ENCODE results near the gene EXOSC7. TPM values are rescaled to one million over a fixed set of nuclear protein-coding genes. Genes with fewer than 3 reads are reported as not detected.

The EXOSC7 gene
- total and polyA plus RNA-seq, 9 of the 15 experiments (the other 6 are each of a cell fraction or from before 2014, with no cell fraction given), result 88.5 to 237 (median 112) TPM

DNA sequence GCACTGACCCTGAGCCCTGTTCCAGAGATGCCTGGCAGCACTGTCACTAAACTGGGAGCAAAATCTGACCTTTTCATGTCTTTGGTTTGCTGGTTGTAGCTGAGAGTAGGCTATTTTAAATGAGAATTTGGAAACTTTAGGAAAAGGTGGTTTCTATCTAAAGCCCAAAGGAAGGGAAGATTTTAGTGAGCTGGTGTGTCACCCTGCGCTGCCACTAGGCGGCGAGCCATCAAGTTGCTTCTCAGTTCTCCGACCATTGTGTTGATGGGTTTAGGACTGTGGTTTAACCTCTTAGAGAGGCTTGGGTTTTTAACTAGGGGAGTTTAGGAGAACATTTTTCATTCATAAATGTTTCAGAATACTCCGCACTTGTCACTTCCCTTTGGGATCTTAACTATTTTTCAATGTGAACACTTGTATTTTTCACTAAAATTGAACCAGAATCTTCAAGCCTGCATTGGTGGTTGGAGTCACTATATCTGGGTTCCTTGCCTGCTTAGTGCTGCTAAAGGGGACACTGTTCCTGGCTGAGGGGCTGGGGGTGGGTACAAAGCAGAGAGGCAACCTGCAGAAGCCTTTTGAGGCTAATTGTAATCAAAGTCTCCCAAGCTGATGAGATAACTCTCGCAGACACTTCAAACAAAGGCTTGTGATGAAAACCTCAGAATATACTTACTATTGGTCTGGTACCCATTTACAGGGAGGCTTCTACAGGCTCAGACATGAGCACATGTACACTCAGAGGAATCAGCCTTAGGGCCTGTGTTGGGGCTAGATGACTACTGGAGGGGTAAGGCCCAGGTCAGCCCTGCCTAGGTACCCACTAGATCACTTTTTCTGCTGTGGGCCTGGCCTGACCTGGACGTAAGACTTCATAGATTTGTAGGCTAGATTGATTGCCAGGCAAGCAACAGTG, 16.8 kb downstream of the EXOSC7 start (continued):
- TF ChIP-seq JUND (IDR thresholded peaks at IDR 0.05; ENCODE audit: borderline replicate concordance, low read depth, low read length) (no peak), JUND (tag; IDR thresholded peaks at IDR 0.05; ENCODE audit: borderline replicate concordance, low read depth, low read length) (0 out of 3 replicates have a peak, but pooled peaks have one; percentile 16), MEIS2 (IDR thresholded peaks at IDR 0.05; ENCODE audit: partially characterized antibody) (peak; percentile 36), HLTF (IDR thresholded peaks at IDR 0.05) (no peak), FOS (IDR thresholded peaks at IDR 0.05; ENCODE audit: extremely low read depth, insufficient read length) (no peak), ZNF140 (CRISPR knock-in tag; IDR thresholded peaks at IDR 0.05) (no peak), GABPB1 (CRISPR knock-in tag; IDR thresholded peaks at IDR 0.05) (no peak), KLF16 (IDR thresholded peaks at IDR 0.05) (peak; percentile 31; the same call in 1 of the 2 replicates), SMC3 (conservative IDR thresholded peaks at IDR 0.05; ENCODE audit: insufficient read depth, low read depth, low read length) (peak; percentile 49; the same call in 1 of the 2 replicates), ZNF444 (CRISPR knock-in tag; IDR thresholded peaks at IDR 0.05) (no peak), MYC (IDR thresholded peaks at IDR 0.05; ENCODE audit: low read depth, low read length) (no peak), MYC (CRISPR knock-in tag; IDR thresholded peaks at IDR 0.05; ENCODE audit: borderline replicate concordance, low read depth) (no peak)
- TF ChIP-seq, protein P1, sequence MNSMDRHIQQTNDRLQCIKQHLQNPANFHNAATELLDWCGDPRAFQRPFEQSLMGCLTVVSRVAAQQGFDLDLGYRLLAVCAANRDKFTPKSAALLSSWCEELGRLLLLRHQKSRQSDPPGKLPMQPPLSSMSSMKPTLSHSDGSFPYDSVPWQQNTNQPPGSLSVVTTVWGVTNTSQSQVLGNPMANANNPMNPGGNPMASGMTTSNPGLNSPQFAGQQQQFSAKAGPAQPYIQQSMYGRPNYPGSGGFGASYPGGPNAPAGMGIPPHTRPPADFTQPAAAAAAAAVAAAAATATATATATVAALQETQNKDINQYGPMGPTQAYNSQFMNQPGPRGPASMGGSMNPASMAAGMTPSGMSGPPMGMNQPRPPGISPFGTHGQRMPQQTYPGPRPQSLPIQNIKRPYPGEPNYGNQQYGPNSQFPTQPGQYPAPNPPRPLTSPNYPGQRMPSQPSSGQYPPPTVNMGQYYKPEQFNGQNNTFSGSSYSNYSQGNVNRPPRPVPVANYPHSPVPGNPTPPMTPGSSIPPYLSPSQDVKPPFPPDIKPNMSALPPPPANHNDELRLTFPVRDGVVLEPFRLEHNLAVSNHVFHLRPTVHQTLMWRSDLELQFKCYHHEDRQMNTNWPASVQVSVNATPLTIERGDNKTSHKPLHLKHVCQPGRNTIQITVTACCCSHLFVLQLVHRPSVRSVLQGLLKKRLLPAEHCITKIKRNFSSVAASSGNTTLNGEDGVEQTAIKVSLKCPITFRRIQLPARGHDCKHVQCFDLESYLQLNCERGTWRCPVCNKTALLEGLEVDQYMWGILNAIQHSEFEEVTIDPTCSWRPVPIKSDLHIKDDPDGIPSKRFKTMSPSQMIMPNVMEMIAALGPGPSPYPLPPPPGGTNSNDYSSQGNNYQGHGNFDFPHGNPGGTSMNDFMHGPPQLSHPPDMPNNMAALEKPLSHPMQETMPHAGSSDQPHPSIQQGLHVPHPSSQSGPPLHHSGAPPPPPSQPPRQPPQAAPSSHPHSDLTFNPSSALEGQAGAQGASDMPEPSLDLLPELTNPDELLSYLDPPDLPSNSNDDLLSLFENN (IDR thresholded peaks at IDR 0.05; ENCODE audit: low read depth in 2 of 2, low read length in 2 of 2), result 0 out of 4 replicates have a peak, but pooled peaks of 1 of the 2 experiments have one; percentile 30
- TF ChIP-seq, protein P2, sequence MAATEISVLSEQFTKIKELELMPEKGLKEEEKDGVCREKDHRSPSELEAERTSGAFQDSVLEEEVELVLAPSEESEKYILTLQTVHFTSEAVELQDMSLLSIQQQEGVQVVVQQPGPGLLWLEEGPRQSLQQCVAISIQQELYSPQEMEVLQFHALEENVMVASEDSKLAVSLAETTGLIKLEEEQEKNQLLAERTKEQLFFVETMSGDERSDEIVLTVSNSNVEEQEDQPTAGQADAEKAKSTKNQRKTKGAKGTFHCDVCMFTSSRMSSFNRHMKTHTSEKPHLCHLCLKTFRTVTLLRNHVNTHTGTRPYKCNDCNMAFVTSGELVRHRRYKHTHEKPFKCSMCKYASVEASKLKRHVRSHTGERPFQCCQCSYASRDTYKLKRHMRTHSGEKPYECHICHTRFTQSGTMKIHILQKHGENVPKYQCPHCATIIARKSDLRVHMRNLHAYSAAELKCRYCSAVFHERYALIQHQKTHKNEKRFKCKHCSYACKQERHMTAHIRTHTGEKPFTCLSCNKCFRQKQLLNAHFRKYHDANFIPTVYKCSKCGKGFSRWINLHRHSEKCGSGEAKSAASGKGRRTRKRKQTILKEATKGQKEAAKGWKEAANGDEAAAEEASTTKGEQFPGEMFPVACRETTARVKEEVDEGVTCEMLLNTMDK (IDR thresholded peaks at IDR 0.05; ENCODE audit: borderline replicate concordance, insufficient read depth, low read depth, low read length, poor library complexity, severe bottlenecking), result peak; percentile 51
- TF ChIP-seq, protein P3, sequence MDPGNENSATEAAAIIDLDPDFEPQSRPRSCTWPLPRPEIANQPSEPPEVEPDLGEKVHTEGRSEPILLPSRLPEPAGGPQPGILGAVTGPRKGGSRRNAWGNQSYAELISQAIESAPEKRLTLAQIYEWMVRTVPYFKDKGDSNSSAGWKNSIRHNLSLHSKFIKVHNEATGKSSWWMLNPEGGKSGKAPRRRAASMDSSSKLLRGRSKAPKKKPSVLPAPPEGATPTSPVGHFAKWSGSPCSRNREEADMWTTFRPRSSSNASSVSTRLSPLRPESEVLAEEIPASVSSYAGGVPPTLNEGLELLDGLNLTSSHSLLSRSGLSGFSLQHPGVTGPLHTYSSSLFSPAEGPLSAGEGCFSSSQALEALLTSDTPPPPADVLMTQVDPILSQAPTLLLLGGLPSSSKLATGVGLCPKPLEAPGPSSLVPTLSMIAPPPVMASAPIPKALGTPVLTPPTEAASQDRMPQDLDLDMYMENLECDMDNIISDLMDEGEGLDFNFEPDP (CRISPR knock-in tag; IDR thresholded peaks at IDR 0.05), result no peak
- TF ChIP-seq, protein P4, sequence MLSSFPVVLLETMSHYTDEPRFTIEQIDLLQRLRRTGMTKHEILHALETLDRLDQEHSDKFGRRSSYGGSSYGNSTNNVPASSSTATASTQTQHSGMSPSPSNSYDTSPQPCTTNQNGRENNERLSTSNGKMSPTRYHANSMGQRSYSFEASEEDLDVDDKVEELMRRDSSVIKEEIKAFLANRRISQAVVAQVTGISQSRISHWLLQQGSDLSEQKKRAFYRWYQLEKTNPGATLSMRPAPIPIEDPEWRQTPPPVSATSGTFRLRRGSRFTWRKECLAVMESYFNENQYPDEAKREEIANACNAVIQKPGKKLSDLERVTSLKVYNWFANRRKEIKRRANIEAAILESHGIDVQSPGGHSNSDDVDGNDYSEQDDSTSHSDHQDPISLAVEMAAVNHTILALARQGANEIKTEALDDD (IDR thresholded peaks at IDR 0.05), result peak; percentile 47; the same call in 1 of the 2 replicates

Data from K562 (cell line).